IMR-90 (cell line): ENCODE measurements around the gene TRAF6. TPM values are rescaled to one million over a fixed set of nuclear protein-coding genes. Genes with fewer than 3 reads are reported as not detected.

Experiments
- ATAC-seq: fragments of 200-7000 bp; cut with Tn5 transposase; 2 replicates; pipeline ENCODE4 v1.9.1; 2020; ENCODE audit warnings: low read depth, mild to moderate bottlenecking, moderate library complexity
- BruUV-seq: library from RNA; stranded (reverse); fragments of 400-500 nt; replicated peaks from 2 replicates; lab custom pipeline; 2021; lab: Mats Ljungman, UMichigan
- CTCF ChIA-PET: fragments of 300-600 bp; formaldehyde crosslinking; extraction: SDS; loops from one replicate; lab custom pipeline; 2021; ENCODE audit warnings: antibody characterized with exemption; lab: Yijun Ruan, JAX
- POLR2A ChIA-PET: fragments of 300-600 bp; sonication (Branson Sonifier 250); formaldehyde crosslinking; loops from one replicate; lab custom pipeline; 2022; ENCODE audit warnings: antibody characterized with exemption; ENCODE audit not compliant: unreplicated experiment; lab: Charles Lee
- DNase-seq: peaks from one replicate; pipeline ENCODE4 v3.0.0; 2013
- H2AFZ ChIP-seq: replicated peaks from 2 replicates; pipeline ENCODE3; 2013; ENCODE audit warnings: low read length, mild to moderate bottlenecking; ENCODE audit not compliant: poor library complexity
- H2AK5ac ChIP-seq: 2 replicates; pipeline ENCODE4 v1.6.1; 2013; ENCODE audit warnings: low read depth, low read length, inconsistent platforms
- H2AK9ac ChIP-seq: replicated peaks from 2 replicates; pipeline ENCODE3; 2013; ENCODE audit warnings: mild to moderate bottlenecking, low read depth, low read length, moderate library complexity; ENCODE audit not compliant: poor library complexity
- H2BK120ac ChIP-seq: 2 replicates; pipeline ENCODE4 v1.6.1; 2013; ENCODE audit warnings: low read depth, low read length, inconsistent platforms
- H2BK15ac ChIP-seq: 3 replicates; pipeline ENCODE4 v1.6.1; 2013; ENCODE audit warnings: low read depth, low read length, inconsistent platforms
- H2BK20ac ChIP-seq: 2 replicates; pipeline ENCODE4 v1.6.1; 2013; ENCODE audit warnings: low read depth, mild to moderate bottlenecking, inconsistent platforms, low read length, moderate library complexity
- H2BK5ac ChIP-seq: 2 replicates; pipeline ENCODE4 v1.6.1; 2013; ENCODE audit warnings: mild to moderate bottlenecking, low read depth, low read length, inconsistent platforms; ENCODE audit not compliant: poor library complexity, severe bottlenecking
- H3K14ac ChIP-seq: replicated peaks from 2 replicates; pipeline ENCODE4 v1.6.1; 2013; ENCODE audit warnings: low read depth, low read length, inconsistent platforms
- H3K18ac ChIP-seq: 2 replicates; pipeline ENCODE4 v1.6.1; 2013; ENCODE audit warnings: low read depth, low read length, control low read depth
- H3K23ac ChIP-seq: 2 replicates; pipeline ENCODE4 v1.6.1; 2013; ENCODE audit warnings: low read depth, low read length, inconsistent platforms
- H3K27ac ChIP-seq: 2 replicates; pipeline ENCODE4 v1.5.1; 2013; ENCODE audit warnings: mild to moderate bottlenecking, control low read depth, low read length; ENCODE audit not compliant: insufficient read depth
- H3K27me3 ChIP-seq: 2 replicates; pipeline ENCODE4 v1.6.1; 2013; ENCODE audit warnings: low read length; ENCODE audit not compliant: control insufficient read depth, insufficient read depth
- H3K36me3 ChIP-seq: 2 replicates; pipeline ENCODE4 v1.6.1; 2013; ENCODE audit warnings: low read length, mixed read lengths; ENCODE audit not compliant: control insufficient read depth, insufficient read depth
- H3K4ac ChIP-seq: 2 replicates; pipeline ENCODE4 v1.6.1; 2013; ENCODE audit warnings: low read depth, low read length, inconsistent platforms
- H3K4me1 ChIP-seq: 2 replicates; pipeline ENCODE4 v1.6.1; 2013; ENCODE audit warnings: low read length, mixed read lengths; ENCODE audit not compliant: control insufficient read depth, insufficient read depth
- H3K4me2 ChIP-seq: 2 replicates; pipeline ENCODE4 v1.6.1; 2013; ENCODE audit warnings: low read depth, mild to moderate bottlenecking, control low read depth, low read length, moderate library complexity
- H3K4me3 ChIP-seq: 2 replicates; pipeline ENCODE4 v1.5.1; 2013; ENCODE audit warnings: low read depth, mild to moderate bottlenecking, control low read depth, low read length, moderate library complexity; ENCODE audit not compliant: insufficient read depth
- H3K56ac ChIP-seq: 2 replicates; pipeline ENCODE4 v1.6.1; 2013; ENCODE audit warnings: low read length, inconsistent platforms; ENCODE audit not compliant: insufficient read depth; ENCODE audit errors: extremely low read depth
- H3K79me1 ChIP-seq, 2 experiments: 2 replicates each; pipeline ENCODE4 v1.6.1; 2013; ENCODE audit warnings: low read length in 2 of 2, inconsistent platforms in 1 of 2, low read depth in 1 of 2
- H3K9ac ChIP-seq: 2 replicates; pipeline ENCODE4 v1.6.1; 2013; ENCODE audit warnings: low read depth, low read length, control low read depth
- H3K9me1 ChIP-seq: 2 replicates; pipeline ENCODE4 v1.6.1; 2013; ENCODE audit warnings: low read length, inconsistent platforms; ENCODE audit not compliant: insufficient read depth
- H3K9me3 ChIP-seq: 2 replicates; pipeline ENCODE4 v1.6.1; 2013; ENCODE audit warnings: low read length; ENCODE audit not compliant: control insufficient read depth, insufficient read depth
- H4K20me1 ChIP-seq: 2 replicates; pipeline ENCODE4 v1.6.1; 2013; ENCODE audit warnings: low read length, inconsistent platforms; ENCODE audit not compliant: insufficient read depth
- H4K5ac ChIP-seq: 2 replicates; pipeline ENCODE4 v1.6.1; 2013; ENCODE audit warnings: mild to moderate bottlenecking, low read depth, low read length, control low read depth
- H4K8ac ChIP-seq, 2 experiments: 2 replicates each; pipeline ENCODE4 v1.6.1; 2013; ENCODE audit warnings: low read depth in 2 of 2, low read length in 2 of 2, control low read depth in 1 of 2, inconsistent platforms in 1 of 2
- H4K91ac ChIP-seq: 2 replicates; pipeline ENCODE4 v1.6.1; 2013; ENCODE audit warnings: low read depth, low read length, inconsistent platforms; ENCODE audit not compliant: insufficient read depth
- BHLHE40 ChIP-seq: fragments of 150-350 bp; IDR thresholded peaks from 2 replicates; pipeline ENCODE4 v1.6.1; 2016; ENCODE audit warnings: mild to moderate bottlenecking, low read depth, low read length
- CEBPB ChIP-seq: IDR thresholded peaks from 2 replicates; pipeline ENCODE4 v1.6.1; 2012; ENCODE audit warnings: low read depth, low read length, improper control_type of control experiment
- CHD1 ChIP-seq: IDR thresholded peaks from 2 replicates; pipeline ENCODE4 v1.6.1; 2012; ENCODE audit warnings: low read depth, low read length, improper control_type of control experiment
- CTCF ChIP-seq: conservative IDR thresholded peaks from 2 replicates; pipeline ENCODE4 v1.5.1; 2012; ENCODE audit warnings: mild to moderate bottlenecking, low read depth, low read length, improper control_type of control experiment
- ELK1 ChIP-seq: fragments of 150-350 bp; IDR thresholded peaks from 2 replicates; pipeline ENCODE4 v1.6.1; 2016; ENCODE audit warnings: low read depth, mild to moderate bottlenecking, low read length, moderate library complexity, borderline replicate concordance
- FOS ChIP-seq: fragments of 150-350 bp; IDR thresholded peaks from 2 replicates; pipeline ENCODE4 v1.6.1; 2016; ENCODE audit warnings: low read depth, low read length
- MAFK ChIP-seq: IDR thresholded peaks from 2 replicates; pipeline ENCODE4 v1.6.1; 2012; ENCODE audit warnings: low read depth, low read length, improper control_type of control experiment
- MAZ ChIP-seq: IDR thresholded peaks from 2 replicates; pipeline ENCODE4 v1.6.1; 2012; ENCODE audit warnings: low read depth, mild to moderate bottlenecking, low read length, improper control_type of control experiment, moderate library complexity, borderline replicate concordance
- MXI1 ChIP-seq: IDR thresholded peaks from 2 replicates; pipeline ENCODE4 v1.6.1; 2012; ENCODE audit warnings: low read depth, mild to moderate bottlenecking, low read length, moderate library complexity, borderline replicate concordance
- NFE2L2 ChIP-seq: fragments of 150-350 bp; IDR thresholded peaks from 2 replicates; pipeline ENCODE4 v1.6.1; 2016; ENCODE audit warnings: low read depth, mild to moderate bottlenecking, low read length
- POLR2A ChIP-seq: IDR thresholded peaks from 2 replicates; pipeline ENCODE4 v1.6.1; 2012; ENCODE audit warnings: mild to moderate bottlenecking, low read depth, low read length
- RAD21 ChIP-seq: IDR thresholded peaks from 2 replicates; pipeline ENCODE4 v1.6.1; 2012; ENCODE audit warnings: low read length, improper control_type of control experiment
- RCOR1 ChIP-seq: IDR thresholded peaks from 2 replicates; pipeline ENCODE4 v1.6.1; 2012; ENCODE audit warnings: mild to moderate bottlenecking, low read length, improper control_type of control experiment; ENCODE audit not compliant: insufficient replicate concordance
- RFX5 ChIP-seq: IDR thresholded peaks from 2 replicates; pipeline ENCODE4 v1.8.0; 2012; ENCODE audit warnings: low read depth, mild to moderate bottlenecking, low read length, moderate library complexity
- SMC3 ChIP-seq: fragments of 150-350 bp; IDR thresholded peaks from 2 replicates; pipeline ENCODE4 v1.6.1; 2016; ENCODE audit warnings: low read depth, mild to moderate bottlenecking, antibody characterized with exemption, low read length, moderate library complexity
- USF2 ChIP-seq: fragments of 150-350 bp; IDR thresholded peaks from 2 replicates; pipeline ENCODE4 v1.6.1; 2017; ENCODE audit warnings: mild to moderate bottlenecking, antibody characterized with exemption, low read length, low read depth
- WGBS, 2 experiments: methylation state at CpG; one replicate each; pipeline versions ENCODE4 v1.1.5 to v1.1.7; 2013; ENCODE audit warnings: missing lambda C conversion rate in 2 of 2; ENCODE audit not compliant: insufficient read length in 1 of 2; ENCODE audit errors: extremely low coverage in 2 of 2; 5-methylcytosine and 5-hydroxymethylcytosine counted together
- dilution Hi-C: fragments of 300-500 bp; cut with HindIII; formaldehyde crosslinking; loops from one replicate; pipeline ENCODE4 v1.14.3; 2018; ENCODE audit warnings: low sequenced_read_pairs; ENCODE audit not compliant: unreplicated experiment
- in situ Hi-C: fragments of 300-500 bp; cut with MboI; formaldehyde crosslinking; loops from 3 replicates; pipeline ENCODE4 v1.14.3; 2019; ENCODE audit warnings: low sequenced_read_pairs, inconsistent platforms, mixed read lengths
- intact Hi-C: fragments of 100-400 bp; cut with micrococcal nuclease; formaldehyde crosslinking; loops from 2 replicates; pipeline ENCODE4 v1.10.0; 2022
- polyA plus RNA-seq, 3 experiments: library from polyadenylated mRNA; depleted of rRNA; stranded (reverse); fragments of >200 nt; gene quantifications; 2 replicates each; pipeline ENCODE4 v1.2.3, GENCODE V29; 2012; ENCODE audit warnings: low replicate concordance in 1 of 3
- total RNA-seq: library from RNA; depleted of rRNA; stranded (reverse); fragments of >200 nt; gene quantifications from 2 replicates; pipeline ENCODE4 v1.2.3, GENCODE V29; 2012

The TRAF6 gene
- total and polyA plus RNA-seq, 2 of the 4 experiments (the other 2 are of a cell fraction): 6.0 to 17.6 TPM

GRCh38 chr11:36532941-36533601, 23.0 kb upstream of the TRAF6 start:
- Histone ChIP-seq H4K5ac (no peak overlapping the region), H3K56ac (no peak overlapping the region), H2BK15ac (no peak overlapping the region), H3K4ac (no peak overlapping the region), H3K18ac (no peak overlapping the region), H3K4me3 (no peak overlapping the region), H2BK120ac (no peak overlapping the region), H2BK20ac (no peak overlapping the region), H3K23ac (no peak overlapping the region), H4K8ac (no peak overlapping the region), H3K36me3 (no peaks in the 10 kb centered on the region), H3K9ac (no peak overlapping the region), H3K14ac (no peak overlapping the region), H2BK5ac (no peak overlapping the region), H4K20me1 (no peaks in the 10 kb centered on the region), H3K9me3 (no peaks in the 10 kb centered on the region), H3K9me1 (no peaks in the 10 kb centered on the region), H3K4me2 (no peak overlapping the region), H4K91ac (no peak overlapping the region), H2AK9ac (no peak overlapping the region), H3K27ac (no peak overlapping the region), H3K79me1 (no peaks in the 10 kb centered on the region), H2AK5ac (no peak overlapping the region), H2AFZ (no peak overlapping the region), H3K4me1 (no peaks in the 10 kb centered on the region), H3K27me3 (peaks cover 3% of the 10 kb centered on the region)
- BruUV-seq: no TSS peak
- ATAC-seq: no peak
- in situ Hi-C loops: no loop called here
- TF ChIP-seq FOS (no peak), CTCF (no peak), RCOR1 (no peak), POLR2A (no peak), ELK1 (no peak), RFX5 (no peak), SMC3 (no peak), MAZ (no peak), NFE2L2 (no peak), CHD1 (no peak), USF2 (no peak), MXI1 (no peak), CEBPB (no peak), MAFK (no peak), RAD21 (no peak), BHLHE40 (no peak)
- no peak for DNase-seq
- 19% methylated on average over 3 of the region's 8 CpGs; no CpG with 5 or more reads in 1 of the 2 experiments for WGBS, 2 experiments
- CTCF ChIA-PET: no interaction called here
- dilution Hi-C loops: no loop called here
- intact Hi-C loops: no loop called here
- POLR2A ChIA-PET: no interaction called here
